HG02943 (cell line): ENCODE results near the gene IL10RA.

ENCODE experiments used
- ATAC-seq: cut with Tn5 transposase; IDR thresholded peaks from one replicate; pipeline ENCODE4 v1.9.1; 2021; ENCODE audit warnings: mild to moderate bottlenecking, low read depth, moderate library complexity; ENCODE audit not compliant: unreplicated experiment

IL10RA gene

DNA sequence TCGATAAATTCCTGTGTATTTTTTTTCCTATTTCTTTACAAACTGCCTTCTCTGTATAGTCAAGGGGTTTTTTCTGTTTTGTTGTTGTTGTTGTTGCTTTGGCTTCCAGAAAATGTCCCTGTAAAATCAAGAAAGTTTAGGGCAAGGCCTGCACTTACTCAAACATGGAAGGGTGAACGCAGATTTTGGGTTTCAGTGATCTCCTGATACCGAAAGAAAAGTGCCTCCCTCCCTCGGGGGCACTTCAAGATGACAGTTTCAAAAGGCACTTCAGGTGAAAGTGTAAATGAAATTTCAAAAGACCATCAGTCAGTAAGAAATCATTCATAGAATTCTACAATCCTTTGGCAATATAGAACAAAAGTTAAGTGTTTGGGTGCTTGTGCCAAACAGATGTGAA, 47.2 kb downstream of the IL10RA start:
- ATAC-seq: no peak

DNA sequence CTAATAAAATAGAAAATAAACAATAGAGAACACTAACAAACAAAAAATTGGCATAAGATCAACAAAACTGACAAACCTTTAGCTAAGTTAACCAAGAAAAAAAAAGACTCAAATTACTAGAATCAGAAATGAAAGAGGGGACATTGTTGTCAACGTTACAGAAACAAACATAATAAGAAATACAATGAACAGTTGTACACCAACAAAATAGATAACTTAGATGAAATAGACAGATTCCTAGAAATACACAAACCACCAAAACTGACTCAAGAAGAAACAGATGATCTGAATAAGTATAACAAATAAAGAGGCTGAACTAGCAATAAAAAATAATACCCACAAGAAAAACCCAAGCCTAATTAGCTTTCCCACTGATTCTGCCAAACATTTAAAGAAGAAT, 55.9 kb downstream of the IL10RA start:
- no peak for ATAC-seq

DNA sequence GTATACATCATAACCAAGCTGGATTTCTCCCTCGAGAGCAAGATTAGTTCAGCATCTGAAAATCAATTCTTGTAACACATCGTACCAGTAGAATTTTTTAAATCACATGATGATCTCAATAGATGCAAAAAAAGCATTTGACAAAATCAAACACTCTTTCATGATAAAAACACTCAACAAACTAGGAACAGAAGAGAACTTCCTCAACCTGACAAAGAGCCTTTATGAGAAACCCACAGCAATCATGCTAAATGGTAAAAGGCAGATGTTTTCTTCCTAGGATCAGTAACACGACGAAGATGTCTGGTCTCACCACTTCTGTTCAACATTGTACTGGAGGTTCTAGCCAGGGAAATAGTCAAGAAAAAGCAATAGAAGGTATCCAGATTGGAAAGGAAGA, 56.6 kb downstream of the IL10RA start:
- ATAC-seq: no peak

GRCh38 chr11:118045191-118045590, 59.0 kb downstream of the IL10RA start:
- ATAC-seq: no peak

DNA sequence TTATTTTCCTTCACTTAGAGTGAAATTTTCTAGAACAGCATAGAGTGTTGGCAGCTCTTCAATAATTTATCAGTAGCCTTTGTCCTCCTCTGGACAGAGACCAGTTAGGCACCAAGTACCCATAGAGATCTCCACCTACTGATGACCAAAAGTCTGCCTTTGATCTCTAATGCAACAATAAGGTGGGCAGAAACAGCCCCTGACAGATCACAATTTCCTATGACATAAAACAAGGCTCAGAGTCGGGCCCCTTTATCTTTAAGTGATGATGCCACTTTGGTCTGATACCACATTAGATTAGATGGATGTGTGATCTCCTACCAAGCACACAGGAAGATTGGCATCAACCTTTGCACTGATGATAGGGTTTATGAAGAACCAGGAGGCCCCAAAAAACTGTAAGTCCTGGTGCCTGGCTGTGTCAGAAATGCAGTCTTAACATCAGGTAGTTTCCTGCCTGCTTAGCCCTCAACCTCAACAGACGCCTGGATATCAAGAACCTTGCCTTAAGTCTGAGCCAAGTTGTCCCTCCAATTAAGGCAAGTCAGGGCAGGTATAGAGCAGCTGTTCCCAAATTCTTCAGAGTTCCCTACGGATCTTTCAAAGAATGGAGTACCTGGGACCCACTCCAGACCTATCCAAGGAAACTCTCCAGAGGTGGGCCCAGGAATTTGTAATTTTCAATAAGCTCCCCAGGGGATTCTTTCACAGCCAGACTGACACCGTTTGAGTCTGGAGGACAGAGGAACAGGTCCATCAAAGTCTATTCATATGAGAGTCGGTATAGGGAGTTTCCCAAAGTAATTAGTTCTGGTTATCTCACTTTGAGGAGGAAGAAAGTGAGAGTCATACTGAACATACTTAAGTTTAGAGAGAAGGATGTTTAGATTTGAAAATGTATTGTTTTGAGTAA, 60.1 kb downstream of the IL10RA start:
- ATAC-seq: no peak

- ATAC-seq: no peak
Measured at GRCh38 chr11:118046964-118047700, 60.9 kb downstream of the IL10RA start.

- ATAC-seq: no peak
Measured at GRCh38 chr11:118047749-118048148, 61.6 kb downstream of the IL10RA start.

GRCh38 chr11:118048472-118049370, 62.5 kb downstream of the IL10RA start:
- no peak for ATAC-seq

- ATAC-seq: no peak
Measured at GRCh38 chr11:118049771-118050170, 63.6 kb downstream of the IL10RA start.

GRCh38 chr11:118050208-118050891, 64.2 kb downstream of the IL10RA start:
- ATAC-seq: no peak
